HG03521 (cell line): Measurements from ENCODE around the gene RPL10A.
"Not testable (repeated sequence)": the region's sequence is repeated elsewhere in the genome, so short reads cannot be mapped to it uniquely, and the experiment has no call there.

Experiments
- ATAC-seq: cut with Tn5 transposase; IDR thresholded peaks from one replicate; pipeline ENCODE4 v1.9.1; 2021; ENCODE audit warnings: mild to moderate bottlenecking, moderate library complexity; ENCODE audit not compliant: unreplicated experiment

Gene RPL10A

GRCh38 chr6:35506536-35506935 is 38.3 kb downstream of the RPL10A start:
- no peak for ATAC-seq

- no peak for ATAC-seq
Observed at GRCh38 chr6:35507221-35507620, 39.0 kb downstream of the RPL10A start.

- no peak for ATAC-seq
Observed at GRCh38 chr6:35508027-35508426, 39.8 kb downstream of the RPL10A start.

- no peak for ATAC-seq
Observed at GRCh38 chr6:35508542-35508941, 40.3 kb downstream of the RPL10A start.

GRCh38 chr6:35510916-35511561 is 42.8 kb downstream of the RPL10A start:
- no peak for ATAC-seq

GRCh38 chr6:35511562-35511941 is 43.4 kb downstream of the RPL10A start:
- ATAC-seq = no peak

GRCh38 chr6:35512006-35512405 is 43.8 kb downstream of the RPL10A start:
- ATAC-seq = no peak

- ATAC-seq = no peak
Observed at GRCh38 chr6:35512740-35513139, 44.5 kb downstream of the RPL10A start, which contains the start of gene TULP1. TSS of gene TULP1 (minus strand) at chr6:35512896. CDS start at chr6:35512858, 38 bp downstream.

- ATAC-seq = no peak
Observed at GRCh38 chr6:35514587-35514986, 46.4 kb downstream of the RPL10A start.

- ATAC-seq = not testable (repeated sequence)
Observed at GRCh38 chr6:35515939-35516338, 47.7 kb downstream of the RPL10A start.

GRCh38 chr6:35516712-35517111 is 48.5 kb downstream of the RPL10A start:
- no peak for ATAC-seq

- not testable (repeated sequence) for ATAC-seq
Observed at GRCh38 chr6:35517978-35518377, 49.8 kb downstream of the RPL10A start.

GRCh38 chr6:35518566-35519312 is 50.5 kb downstream of the RPL10A start:
- no peak for ATAC-seq

- no peak for ATAC-seq
Observed at GRCh38 chr6:35519313-35520015, 51.3 kb downstream of the RPL10A start.
